ENCODE results near the gene ATP5F1B. TPM values are rescaled to one million over a fixed set of nuclear protein-coding genes. Genes with fewer than 3 reads are reported as not detected.
A peak's percentile ranks its signal among the peaks of the same experiment; 100 is the strongest.

ATP5F1B gene
- 1,000 to 10,000 TPM in 2 of 4 donors, 100 to 1,000 TPM in 2; 527 to 1,455 (median 997) TPM for polyA plus RNA-seq
- long read RNA-seq, donor 1, transcript ATP5F1B-208 (2 exons, 457 nt), result minor isoform, 53 of 1,137 reads
- long read RNA-seq, donor 1, transcript ATP5F1B-201 (10 exons, 1,839 nt), result major isoform, 363 of 1,137 reads
- long read RNA-seq, donor 1, partial matches to known transcripts, result 693 of 1,137 reads
- long read RNA-seq, donor 1, other reads (novel, unspliced or antisense), result 25 of 1,137 reads
- long read RNA-seq, donor 2, transcript ATP5F1B-201 (10 exons, 1,839 nt), result major isoform, 83 of 261 reads
- long read RNA-seq, donor 2, transcript ATP5F1B-208 (2 exons, 457 nt), result minor isoform, 12 of 261 reads
- long read RNA-seq, donor 2, partial matches to known transcripts, result 158 of 261 reads
- long read RNA-seq, donor 2, other reads (novel, unspliced or antisense), result 5 of 261 reads
- long read RNA-seq, donor 3, transcript ATP5F1B-208 (2 exons, 457 nt), result minor isoform, 38 of 537 reads
- long read RNA-seq, donor 3, transcript ATP5F1B-206 (3 exons, 863 nt), result minor isoform, 6 of 537 reads
- long read RNA-seq, donor 3, transcript ATP5F1B-201 (10 exons, 1,839 nt), result major isoform, 70 of 537 reads
- long read RNA-seq, donor 3, partial matches to known transcripts, result 418 of 537 reads
- long read RNA-seq, donor 3, other reads (novel, unspliced or antisense), result 5 of 537 reads
- long read RNA-seq, donor 4, partial matches to known transcripts, result 0 of 3 reads
- long read RNA-seq, donor 4, other reads (novel, unspliced or antisense), result 0 of 3 reads
- long read RNA-seq, donor 5, transcript ATP5F1B-208 (2 exons, 457 nt), result major isoform, 31 of 219 reads
- long read RNA-seq, donor 5, transcript ATP5F1B-201 (10 exons, 1,839 nt), result minor isoform, 18 of 219 reads
- long read RNA-seq, donor 5, partial matches to known transcripts, result 168 of 219 reads
- long read RNA-seq, donor 5, other reads (novel, unspliced or antisense), result 0 of 219 reads
- long read RNA-seq, donor 6, transcript ATP5F1B-208 (2 exons, 457 nt), result minor isoform, 17 of 570 reads
- long read RNA-seq, donor 6, transcript ATP5F1B-201 (10 exons, 1,839 nt), result major isoform, 169 of 570 reads
- long read RNA-seq, donor 6, partial matches to known transcripts, result 380 of 570 reads
- long read RNA-seq, donor 6, other reads (novel, unspliced or antisense), result 0 of 570 reads
- long read RNA-seq, donor 7, result 0 reads
- long read RNA-seq, donor 8, transcript ATP5F1B-201 (10 exons, 1,839 nt), result major isoform, 14 of 34 reads
- long read RNA-seq, donor 8, partial matches to known transcripts, result 16 of 34 reads
- long read RNA-seq, donor 8, other reads (novel, unspliced or antisense), result 0 of 34 reads
- long read RNA-seq, donor 9, transcript ATP5F1B-208 (2 exons, 457 nt), result minor isoform, 13 of 145 reads
- long read RNA-seq, donor 9, transcript ATP5F1B-201 (10 exons, 1,839 nt), result major isoform, 35 of 145 reads
- long read RNA-seq, donor 9, partial matches to known transcripts, result 94 of 145 reads
- long read RNA-seq, donor 9, other reads (novel, unspliced or antisense), result 0 of 145 reads
- long read RNA-seq, donor 10, transcript ATP5F1B-208 (2 exons, 457 nt), result minor isoform, 33 of 626 reads
- long read RNA-seq, donor 10, transcript ATP5F1B-201 (10 exons, 1,839 nt), result major isoform, 192 of 626 reads
- long read RNA-seq, donor 10, partial matches to known transcripts, result 393 of 626 reads
- long read RNA-seq, donor 10, other reads (novel, unspliced or antisense), result 5 of 626 reads

DNA sequence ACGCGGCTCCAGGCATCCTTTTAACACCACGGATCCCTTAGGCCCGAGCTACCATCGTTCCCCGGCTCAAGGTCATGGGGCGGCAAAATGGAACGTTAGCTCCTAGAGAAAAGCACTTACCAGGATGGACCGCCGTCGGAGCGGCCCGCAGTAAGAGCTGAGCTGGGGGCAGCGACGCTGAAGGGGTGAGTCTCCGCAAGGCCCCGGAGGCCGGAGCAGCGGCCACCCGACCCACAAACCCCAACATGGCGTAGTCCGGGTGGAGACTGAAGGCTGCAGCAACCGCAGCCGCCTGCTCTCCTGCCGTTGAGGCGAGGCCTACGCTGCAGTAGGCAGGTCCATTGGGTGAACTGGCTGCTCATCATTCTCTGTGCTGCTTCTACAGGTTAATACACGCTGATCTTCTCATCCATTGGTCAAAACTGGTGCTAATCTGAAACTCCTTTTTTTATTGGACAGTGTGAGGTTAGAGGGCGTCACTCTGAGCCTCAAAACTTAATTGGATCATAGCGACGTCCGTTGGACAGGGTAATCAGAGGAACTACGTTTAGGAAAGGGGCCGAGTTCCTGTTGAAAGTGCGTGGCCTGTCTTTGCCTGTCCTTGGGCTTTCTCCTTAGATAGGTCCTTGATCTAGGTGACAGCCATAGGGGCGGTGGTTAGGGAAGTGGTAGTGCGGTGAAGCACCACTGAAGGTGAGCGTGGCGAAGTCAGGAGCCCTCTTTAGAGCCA lies at the start of gene ATP5F1B:
Gene ATP5F1B (minus strand): TSS at position 268 of the 730 bp plus-strand sequence. CDS start 21 bp downstream, at position 247.
- peak; percentile 98 to 100 for DNase-seq
- peak; percentile 87 for FAIRE-seq
- H3K27ac ChIP-seq (ENCODE audit: low read depth in 1 of 3, low read length in 2 of 3), result peak within 1 kb of the TSS; percentile 90 to 99 (median 92)
- no peaks in the 10 kb centered on the region for H3K9me3 ChIP-seq (ENCODE audit: control insufficient read depth in 2 of 2, insufficient read depth in 1 of 2, low read depth in 1 of 2, low read length in 1 of 2)
- peaks cover 11 to 27% (median 16%) of the 10 kb centered on the region in 3 donors for H3K36me3 ChIP-seq (ENCODE audit: control insufficient read depth in 3 of 3, insufficient read depth in 2 of 3, low read depth in 1 of 3, low read length in 3 of 3)
- WGBS, 3 donors, result 0 to 2% (median 1%) methylated on average over 39 of the region's 39 CpGs
- H3K4me3 ChIP-seq (ENCODE audit: low read depth in 1 of 3, low read length in 3 of 3), result peak within 1 kb of the TSS; percentile 64 to 97 (median 77)
- peaks cover 0 to 22% (median 0%) of the 10 kb centered on the region in 3 donors for H3K4me1 ChIP-seq (ENCODE audit: control insufficient read depth in 3 of 3, insufficient read depth in 2 of 3, low read depth in 1 of 3, low read length in 2 of 3)
- H3K27me3 ChIP-seq (ENCODE audit: control insufficient read depth in 3 of 3, insufficient read depth in 3 of 3, low read length in 3 of 3), result no peaks in the 10 kb centered on the region

DNA sequence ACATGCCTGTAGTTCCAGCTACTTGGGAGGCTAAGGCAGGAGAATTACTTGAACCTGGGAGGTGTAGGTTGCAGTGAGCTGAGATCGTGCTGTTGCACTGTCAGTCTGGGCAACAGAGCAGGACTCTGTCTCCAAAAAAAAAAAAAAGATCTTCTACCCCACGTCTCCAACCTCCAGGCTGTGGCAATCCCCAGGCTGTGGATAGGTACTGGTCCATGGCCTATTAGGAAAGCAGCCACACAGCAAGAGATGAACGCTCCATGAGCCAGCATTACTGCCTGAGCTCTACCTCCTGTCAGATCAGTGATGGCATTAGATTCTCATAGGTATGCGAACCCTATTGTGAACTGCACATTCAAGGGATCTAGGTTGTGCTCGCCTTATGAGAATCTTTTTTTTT lies 48.4 kb upstream of the ATP5F1B start:
- Histone ChIP-seq H3K27me3 (ENCODE audit: control insufficient read depth in 3 of 3, insufficient read depth in 3 of 3, low read length in 3 of 3) (no peaks in the 10 kb centered on the region), H3K27ac (ENCODE audit: low read depth in 1 of 3, low read length in 2 of 3) (no peak overlapping the region), H3K4me3 (ENCODE audit: low read depth in 1 of 3, low read length in 3 of 3) (no peak overlapping the region), H3K4me1 (ENCODE audit: control insufficient read depth in 3 of 3, insufficient read depth in 2 of 3, low read depth in 1 of 3, low read length in 2 of 3) (peaks cover 0 to 2% (median 0%) of the 10 kb centered on the region in 3 donors), H3K36me3 (ENCODE audit: control insufficient read depth in 3 of 3, insufficient read depth in 2 of 3, low read depth in 1 of 3, low read length in 3 of 3) (no peaks in the 10 kb centered on the region), H3K9me3 (ENCODE audit: control insufficient read depth in 2 of 2, insufficient read depth in 1 of 2, low read depth in 1 of 2, low read length in 1 of 2) (no peaks in the 10 kb centered on the region)
- DNase-seq (no peak), FAIRE-seq (no peak)
- WGBS, 3 donors, result 85 to 89% (median 86%) methylated on average over 5 of the region's 5 CpGs

DNA sequence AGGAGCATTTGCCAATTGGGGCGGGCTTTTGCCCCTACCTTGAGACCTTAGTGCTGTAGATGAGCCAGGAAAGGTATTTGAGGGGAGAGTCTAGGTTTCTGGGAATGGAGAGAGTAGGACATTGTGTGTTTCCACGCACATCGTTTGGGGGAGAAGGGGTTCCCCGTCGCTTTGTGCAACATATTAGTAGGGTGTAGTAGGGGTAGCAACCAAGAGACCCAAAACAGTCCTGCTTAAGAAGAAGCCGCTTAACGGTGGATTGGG lies 43.0 kb upstream of the ATP5F1B start:
- Histone ChIP-seq H3K27ac (ENCODE audit: low read depth in 1 of 3, low read length in 2 of 3) (peak overlapping the region; percentile 80 to 98 (median 83)), H3K27me3 (ENCODE audit: control insufficient read depth in 3 of 3, insufficient read depth in 3 of 3, low read length in 3 of 3) (no peaks in the 10 kb centered on the region), H3K4me3 (ENCODE audit: low read depth in 1 of 3, low read length in 3 of 3) (peak overlapping the region; percentile 43 to 54 (median 50)), H3K4me1 (ENCODE audit: control insufficient read depth in 3 of 3, insufficient read depth in 2 of 3, low read depth in 1 of 3, low read length in 2 of 3) (peaks cover 0 to 4% (median 0%) of the 10 kb centered on the region in 3 donors), H3K9me3 (ENCODE audit: control insufficient read depth in 2 of 2, insufficient read depth in 1 of 2, low read depth in 1 of 2, low read length in 1 of 2) (no peaks in the 10 kb centered on the region), H3K36me3 (ENCODE audit: control insufficient read depth in 3 of 3, insufficient read depth in 2 of 3, low read depth in 1 of 3, low read length in 3 of 3) (peaks cover 0 to 11% (median 0%) of the 10 kb centered on the region in 3 donors)
- DNase-seq (no peak), FAIRE-seq (no peak)
- 1 to 2% (median 2%) methylated on average over 7 of the region's 7 CpGs for WGBS, 3 donors

DNA sequence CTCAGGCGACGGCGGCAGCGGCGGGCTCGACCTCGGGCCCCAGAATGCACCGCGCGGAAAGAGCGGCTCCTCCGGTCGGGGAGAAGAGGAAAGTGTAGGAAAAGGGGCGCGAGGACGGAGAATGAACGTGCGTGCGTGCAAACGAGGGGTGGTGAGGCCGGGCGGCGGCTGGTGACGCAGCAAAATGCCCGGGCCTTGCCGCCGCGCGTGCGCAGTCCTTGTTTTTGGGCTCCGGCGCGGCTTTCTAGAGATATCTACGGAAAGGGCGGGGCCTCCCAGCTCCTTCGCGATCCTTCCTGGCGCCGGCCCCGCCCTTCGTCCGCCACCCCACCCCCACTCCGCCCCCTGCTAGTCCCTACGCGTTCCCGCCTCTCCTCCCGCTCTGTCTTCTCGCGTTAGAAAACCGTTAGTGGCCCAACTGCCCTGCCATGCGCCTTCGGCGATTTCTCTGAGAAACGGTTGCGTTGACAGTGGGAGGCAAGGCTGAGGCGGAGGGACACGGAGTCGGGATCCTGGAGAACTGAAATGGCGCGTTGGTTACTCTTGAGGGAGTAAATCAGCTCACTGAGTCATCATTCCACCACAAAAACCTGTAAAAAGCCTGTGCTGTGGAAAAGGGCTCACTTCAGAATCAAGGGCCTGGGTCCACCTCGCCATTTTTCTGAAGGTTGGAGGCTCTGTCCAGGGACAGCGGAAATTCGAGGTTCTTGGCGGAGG lies 42.5 kb upstream of the ATP5F1B start, which contains the start of gene PTGES3:
Gene PTGES3 (minus strand): TSS at position 156 of the 717 bp plus-strand sequence. CDS start 285 bp downstream, outside the sequence.
- FAIRE-seq (no peak), DNase-seq (peak; percentile 99)
- Histone ChIP-seq H3K9me3 (ENCODE audit: control insufficient read depth in 2 of 2, insufficient read depth in 1 of 2, low read depth in 1 of 2, low read length in 1 of 2) (no peaks in the 10 kb centered on the region), H3K27me3 (ENCODE audit: control insufficient read depth in 3 of 3, insufficient read depth in 3 of 3, low read length in 3 of 3) (no peaks in the 10 kb centered on the region), H3K4me3 (ENCODE audit: low read depth in 1 of 3, low read length in 3 of 3) (peak within 1 kb of the TSS; percentile 85 to 91 (median 91)), H3K36me3 (ENCODE audit: control insufficient read depth in 3 of 3, insufficient read depth in 2 of 3, low read depth in 1 of 3, low read length in 3 of 3) (peaks cover 0 to 13% (median 0%) of the 10 kb centered on the region in 3 donors), H3K27ac (ENCODE audit: low read depth in 1 of 3, low read length in 2 of 3) (peak within 1 kb of the TSS; percentile 96 to 100 (median 98)), H3K4me1 (ENCODE audit: control insufficient read depth in 3 of 3, insufficient read depth in 2 of 3, low read depth in 1 of 3, low read length in 2 of 3) (peaks cover 0 to 4% (median 0%) of the 10 kb centered on the region in 3 donors)
- 0 to 1% (median 1%) methylated on average over 53 to 64 of the region's 64 CpGs for WGBS, 3 donors

DNA sequence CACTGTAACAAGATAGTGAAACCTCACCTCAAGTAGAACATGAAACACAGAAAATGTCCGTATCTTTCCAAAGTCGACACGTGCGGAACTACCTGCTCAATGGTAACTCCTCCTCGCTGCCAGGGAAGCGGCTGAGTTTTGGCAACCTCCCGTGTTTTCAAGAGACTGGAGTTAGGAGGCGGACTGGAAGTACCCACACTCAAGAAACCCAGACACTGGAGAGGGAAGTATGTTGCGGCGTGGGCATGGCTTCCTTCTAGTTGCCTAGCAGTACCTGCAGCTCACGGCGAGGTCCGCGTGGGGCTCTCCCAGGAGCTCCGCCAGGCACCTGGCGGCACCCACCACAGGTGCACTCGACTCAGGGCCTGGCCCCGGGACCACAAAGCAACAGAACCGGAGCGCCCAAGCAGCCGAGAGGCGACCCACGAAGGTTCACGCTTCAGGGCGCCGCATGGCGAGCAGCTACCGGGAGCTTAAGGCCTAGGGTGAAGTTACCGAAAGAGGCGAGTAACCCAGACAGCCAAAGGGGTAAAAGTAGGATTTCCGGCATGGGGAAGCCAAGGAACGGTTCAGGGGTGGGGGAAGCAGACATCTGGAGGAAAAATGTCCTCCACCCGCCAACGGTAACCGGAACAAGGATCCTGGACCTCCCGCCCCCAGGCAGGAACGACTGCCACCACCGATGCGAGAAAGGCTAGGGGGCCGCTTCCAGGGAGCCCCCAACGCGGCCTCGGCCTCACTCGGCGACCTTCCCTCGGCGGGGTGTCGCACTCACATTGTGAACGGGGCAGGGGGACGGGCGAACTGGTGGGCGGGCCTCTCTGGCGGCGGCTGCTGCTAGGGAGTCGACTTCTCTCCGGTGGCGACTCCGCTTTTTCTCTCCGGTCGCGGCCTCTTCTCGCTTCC lies 41.7 kb upstream of the ATP5F1B start:
- Histone ChIP-seq H3K27me3 (ENCODE audit: control insufficient read depth in 3 of 3, insufficient read depth in 3 of 3, low read length in 3 of 3) (no peaks in the 10 kb centered on the region), H3K9me3 (ENCODE audit: control insufficient read depth in 2 of 2, insufficient read depth in 1 of 2, low read depth in 1 of 2, low read length in 1 of 2) (no peaks in the 10 kb centered on the region), H3K4me3 (ENCODE audit: low read depth in 1 of 3, low read length in 3 of 3) (peak overlapping the region; percentile 85 to 91 (median 91)), H3K36me3 (ENCODE audit: control insufficient read depth in 3 of 3, insufficient read depth in 2 of 3, low read depth in 1 of 3, low read length in 3 of 3) (peaks cover 0 to 21% (median 0%) of the 10 kb centered on the region in 3 donors), H3K27ac (ENCODE audit: low read depth in 1 of 3, low read length in 2 of 3) (peak overlapping the region; percentile 96 to 100 (median 98)), H3K4me1 (ENCODE audit: control insufficient read depth in 3 of 3, insufficient read depth in 2 of 3, low read depth in 1 of 3, low read length in 2 of 3) (peaks cover 0 to 4% (median 1%) of the 10 kb centered on the region in 3 donors)
- 0 to 1% (median 0%) methylated on average over 48 to 62 of the region's 62 CpGs for WGBS, 3 donors
- no peak for FAIRE-seq
- DNase-seq, result peak; percentile 66 to 81

DNA sequence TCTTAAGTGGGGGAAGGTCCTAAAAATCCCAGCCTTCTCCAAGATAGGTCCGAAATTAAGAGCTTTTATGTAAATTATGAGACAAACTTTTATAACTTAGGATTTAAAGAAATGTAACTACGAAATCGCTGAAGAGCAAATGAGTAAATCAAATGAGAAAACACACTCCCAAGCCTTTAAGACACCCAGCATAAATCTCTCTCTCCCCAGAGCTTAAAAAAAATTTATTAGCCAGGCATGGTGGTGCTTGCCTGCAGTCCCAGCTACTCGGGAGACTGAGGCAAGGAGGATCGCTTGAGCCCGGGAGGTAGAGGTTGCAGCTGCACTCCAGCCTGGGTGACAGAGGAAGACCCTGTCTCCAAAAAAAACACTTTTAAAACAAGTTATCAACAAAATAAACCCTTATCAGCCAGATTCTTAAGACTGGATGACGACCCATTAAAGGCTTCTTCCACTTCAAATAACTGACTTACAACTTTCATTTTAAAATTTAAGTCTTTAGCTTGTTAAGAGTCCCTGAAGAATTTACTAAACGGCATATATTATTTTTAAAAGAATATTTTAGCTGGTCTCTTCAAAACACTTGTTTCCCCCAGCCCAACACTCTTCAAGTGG lies 39.1 kb upstream of the ATP5F1B start:
- peaks cover 0 to 45% (median 0%) of the 10 kb centered on the region in 3 donors for H3K36me3 ChIP-seq (ENCODE audit: control insufficient read depth in 3 of 3, insufficient read depth in 2 of 3, low read depth in 1 of 3, low read length in 3 of 3)
- peak overlapping the region; percentile 77 to 96 (median 84) for H3K27ac ChIP-seq (ENCODE audit: low read depth in 1 of 3, low read length in 2 of 3)
- DNase-seq, result peak; percentile 18 to 26
- H3K9me3 ChIP-seq (ENCODE audit: control insufficient read depth in 2 of 2, insufficient read depth in 1 of 2, low read depth in 1 of 2, low read length in 1 of 2), result no peaks in the 10 kb centered on the region
- H3K4me1 ChIP-seq (ENCODE audit: control insufficient read depth in 3 of 3, insufficient read depth in 2 of 3, low read depth in 1 of 3, low read length in 2 of 3), result peaks cover 5 to 7% (median 7%) of the 10 kb centered on the region in 3 donors
- H3K27me3 ChIP-seq (ENCODE audit: control insufficient read depth in 3 of 3, insufficient read depth in 3 of 3, low read length in 3 of 3), result no peaks in the 10 kb centered on the region
- no peak for FAIRE-seq
- WGBS, 3 donors, result 3 to 14% (median 3%) methylated on average over 8 of the region's 8 CpGs
- H3K4me3 ChIP-seq (ENCODE audit: low read depth in 1 of 3, low read length in 3 of 3), result peak overlapping the region; percentile 28 to 91 (median 85)

Data from small intestine (tissue), 16 donors.